ENCODE data around the gene SLC25A1. TPM values are rescaled to one million over a fixed set of nuclear protein-coding genes. Genes with fewer than 3 reads are reported as not detected.

Gene SLC25A1
- polyA plus RNA-seq, 1 of the 3 experiments (the other 2 are of a cell fraction), result 44.7 TPM

- peaks cover 0 to 48% of the 10 kb centered on the region in 2 experiments; a peak in 2 of 4 replicates for H3K4me1 ChIP-seq (ENCODE audit: control insufficient read depth in 1 of 2, insufficient read depth in 2 of 2, low read depth in 1 of 2, low read length in 1 of 2)
- POLR2A ChIA-PET, result no interaction called here
- H3K27ac ChIP-seq (ENCODE audit: low read depth in 2 of 2, low read length in 1 of 2), result peak overlapping the region in 1 of 2 experiments; percentile 53; a peak in 2 of 4 replicates
- no peaks in the 10 kb centered on the region for H4K20me1 ChIP-seq (ENCODE audit: insufficient read depth)
- H2AFZ ChIP-seq (ENCODE audit: low read depth), result no peak overlapping the region
- no peak overlapping the region for H3K9ac ChIP-seq
- TF ChIP-seq, protein P1, sequence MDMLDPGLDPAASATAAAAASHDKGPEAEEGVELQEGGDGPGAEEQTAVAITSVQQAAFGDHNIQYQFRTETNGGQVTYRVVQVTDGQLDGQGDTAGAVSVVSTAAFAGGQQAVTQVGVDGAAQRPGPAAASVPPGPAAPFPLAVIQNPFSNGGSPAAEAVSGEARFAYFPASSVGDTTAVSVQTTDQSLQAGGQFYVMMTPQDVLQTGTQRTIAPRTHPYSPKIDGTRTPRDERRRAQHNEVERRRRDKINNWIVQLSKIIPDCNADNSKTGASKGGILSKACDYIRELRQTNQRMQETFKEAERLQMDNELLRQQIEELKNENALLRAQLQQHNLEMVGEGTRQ (IDR thresholded peaks at IDR 0.05; ENCODE audit: borderline replicate concordance, low read depth, low read length), result no peak
- TF ChIP-seq NRF1 (IDR thresholded peaks at IDR 0.05; ENCODE audit: low read depth, low read length), result no peak
- no peak for TF ChIP-seq SMC3 (IDR thresholded peaks at IDR 0.05; ENCODE audit: low read depth, low read length)
- no peak for TF ChIP-seq FOXM1 (IDR thresholded peaks at IDR 0.05; ENCODE audit: low read depth)
- TF ChIP-seq EP300 (IDR thresholded peaks at IDR 0.05; ENCODE audit: borderline replicate concordance in 1 of 2, low read depth in 1 of 2, low read length in 1 of 2), result no peak
- TF ChIP-seq TAF1 (IDR thresholded peaks at IDR 0.05; ENCODE audit: borderline replicate concordance, low read depth, low read length), result no peak
- no peak for TF ChIP-seq RXRA (IDR thresholded peaks at IDR 0.05; ENCODE audit: borderline replicate concordance, low read depth)
- TF ChIP-seq RAD21 (IDR thresholded peaks at IDR 0.05; ENCODE audit: low read length), result no peak
- no peak for TF ChIP-seq IRF3 (IDR thresholded peaks at IDR 0.05; ENCODE audit: low read depth, low read length)
- TF ChIP-seq GABPA (IDR thresholded peaks at IDR 0.05; ENCODE audit: low read depth), result no peak
- no peak for TF ChIP-seq FOSL2 (IDR thresholded peaks at IDR 0.05; ENCODE audit: borderline replicate concordance, low read depth)
- TF ChIP-seq JUND (IDR thresholded peaks at IDR 0.05), result no peak
- no peak for TF ChIP-seq TCF12 (IDR thresholded peaks at IDR 0.05)
- no peak for TF ChIP-seq YY1 (IDR thresholded peaks at IDR 0.05; ENCODE audit: low read depth)
- TF ChIP-seq RFX5 (IDR thresholded peaks at IDR 0.05; ENCODE audit: low read length), result no peak
- TF ChIP-seq MXI1 (IDR thresholded peaks at IDR 0.05; ENCODE audit: low read depth, low read length), result no peak
- TF ChIP-seq, protein P2, sequence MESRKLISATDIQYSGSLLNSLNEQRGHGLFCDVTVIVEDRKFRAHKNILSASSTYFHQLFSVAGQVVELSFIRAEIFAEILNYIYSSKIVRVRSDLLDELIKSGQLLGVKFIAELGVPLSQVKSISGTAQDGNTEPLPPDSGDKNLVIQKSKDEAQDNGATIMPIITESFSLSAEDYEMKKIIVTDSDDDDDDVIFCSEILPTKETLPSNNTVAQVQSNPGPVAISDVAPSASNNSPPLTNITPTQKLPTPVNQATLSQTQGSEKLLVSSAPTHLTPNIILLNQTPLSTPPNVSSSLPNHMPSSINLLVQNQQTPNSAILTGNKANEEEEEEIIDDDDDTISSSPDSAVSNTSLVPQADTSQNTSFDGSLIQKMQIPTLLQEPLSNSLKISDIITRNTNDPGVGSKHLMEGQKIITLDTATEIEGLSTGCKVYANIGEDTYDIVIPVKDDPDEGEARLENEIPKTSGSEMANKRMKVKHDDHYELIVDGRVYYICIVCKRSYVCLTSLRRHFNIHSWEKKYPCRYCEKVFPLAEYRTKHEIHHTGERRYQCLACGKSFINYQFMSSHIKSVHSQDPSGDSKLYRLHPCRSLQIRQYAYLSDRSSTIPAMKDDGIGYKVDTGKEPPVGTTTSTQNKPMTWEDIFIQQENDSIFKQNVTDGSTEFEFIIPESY (IDR thresholded peaks at IDR 0.05; ENCODE audit: borderline replicate concordance, low read depth), result no peak
- no peak for TF ChIP-seq EZH2phosphoT487 (IDR thresholded peaks at IDR 0.05; ENCODE audit: borderline replicate concordance, low read depth)
- no peak for DNase-seq
- H3K79me2 ChIP-seq (ENCODE audit: insufficient read depth), result no peaks in the 10 kb centered on the region
- no peaks in the 10 kb centered on the region for H3K27me3 ChIP-seq (ENCODE audit: insufficient read depth)
- H3K36me3 ChIP-seq (replicated peaks in 1 of 2; ENCODE audit: control insufficient read depth in 1 of 2, insufficient read depth in 2 of 2, low read length in 1 of 2), result peaks cover 8 to 16% of the 10 kb centered on the region in 2 experiments
- CTCF ChIA-PET, result interaction anchor here (1.5 to 5.2 kb wide), 2 partner anchors 25 to 425 kb away, joined by 3 to 23 read pairs; partner anchors contain the start of gene SLC25A1
- no peak overlapping the region for H3K4me3 ChIP-seq (ENCODE audit: low read depth in 2 of 2, low read length in 1 of 2)
- H3K4me2 ChIP-seq, result no peak overlapping the region
- H3K9me3 ChIP-seq, result no peaks in the 10 kb centered on the region
- no peaks in the 10 kb centered on the region for H3F3A ChIP-seq (replicated peaks; ENCODE audit: insufficient read depth)
- no peaks in the 10 kb centered on the region for H3K9me2 ChIP-seq
- 91% methylated on average over 4 of the region's 4 CpGs for WGBS (ENCODE audit: low lambda C conversion rate)
Measured at GRCh38 chr22:19204640-19205039, 26.1 kb upstream of the SLC25A1 start.
